K562 (cell line): ENCODE results near the gene NIPA2. TPM values are rescaled to one million over a fixed set of nuclear protein-coding genes. Genes with fewer than 3 reads are reported as not detected.
A peak's percentile ranks its signal among the peaks of the same experiment; 100 is the strongest.

Source experiments
- AFF1 ChIP-seq, 2 experiments: fragments of 450-650 bp; IDR thresholded peaks; 2 replicates each; pipeline ENCODE4 v1.6.1; 2018; ENCODE audit warnings: mild to moderate bottlenecking in 2 of 2, low read depth in 1 of 2; ENCODE audit not compliant: partially characterized antibody in 2 of 2
- ARHGAP35 ChIP-seq: fragments of 450-650 bp; IDR thresholded peaks from 2 replicates; pipeline ENCODE4 v1.6.1; 2018; ENCODE audit not compliant: partially characterized antibody
- ATF3 ChIP-seq, 2 experiments: fragments of 450-650 bp in 1 of 2; sonication (generic) in 1 of 2; formaldehyde crosslinking in 1 of 2; IDR thresholded peaks in 1 of 2; conservative IDR thresholded peaks in 1 of 2; 2 replicates each; pipeline versions ENCODE4 v1.6.1 to v1.8.1; 2016 to 2023; ENCODE audit warnings: mild to moderate bottlenecking in 2 of 2, moderate library complexity in 2 of 2, inconsistent platforms in 1 of 2, missing genetic modification reagents in 1 of 2
- CEBPG ChIP-seq, 3 experiments: fragments of 200-800 bp in 1 of 3; sonication (Bioruptor generic) in 1 of 3; sonication (generic) in 1 of 3; formaldehyde crosslinking in 1 of 3; IDR thresholded peaks in 2 of 3; conservative IDR thresholded peaks in 1 of 3; 2 replicates each; pipeline versions ENCODE4 v1.6.1 to v1.8.0; 2016 to 2022; ENCODE audit warnings: missing compliant biosample characterization in 2 of 3, missing genetic modification characterization in 2 of 3, mild to moderate bottlenecking in 1 of 3, missing genetic modification reagents in 1 of 3
- E2F6 ChIP-seq, 2 experiments: IDR thresholded peaks; 2 replicates each; pipeline ENCODE4 v1.6.1; 2011; ENCODE audit warnings: borderline replicate concordance in 1 of 2, control low read depth in 1 of 2, low read depth in 1 of 2, low read length in 1 of 2, mild to moderate bottlenecking in 1 of 2, mixed read lengths in 1 of 2, moderate library complexity in 1 of 2; ENCODE audit not compliant: insufficient read depth in 1 of 2, insufficient read length in 1 of 2, poor library complexity in 1 of 2, severe bottlenecking in 1 of 2; ENCODE audit errors: extremely low read depth in 1 of 2
- HCFC1 ChIP-seq: IDR thresholded peaks from 2 replicates; pipeline ENCODE4 v1.6.1; 2012; ENCODE audit warnings: low read depth, low read length, improper control_type of control experiment
- KDM5B ChIP-seq: fragments of 200-600 bp; sonication (generic); IDR thresholded peaks from 2 replicates; pipeline ENCODE4 v1.6.1; 2012; ENCODE audit warnings: low read depth, mild to moderate bottlenecking, moderate library complexity, low read length, control low read depth, inconsistent platforms; ENCODE audit not compliant: insufficient replicate concordance
- KLF13 ChIP-seq: fragments of 450-650 bp; IDR thresholded peaks from 2 replicates; pipeline ENCODE4 v1.6.1; 2016; ENCODE audit warnings: missing genetic modification characterization, low read depth, mild to moderate bottlenecking, missing compliant biosample characterization, moderate library complexity, borderline replicate concordance
- NUFIP1 ChIP-seq: fragments of 450-650 bp; IDR thresholded peaks from 2 replicates; pipeline ENCODE4 v1.6.1; 2018; ENCODE audit not compliant: partially characterized antibody
- PCBP1 ChIP-seq: fragments of 200-400 bp; formaldehyde crosslinking; IDR thresholded peaks from 2 replicates; pipeline ENCODE4 v1.6.1; 2018; ENCODE audit warnings: mild to moderate bottlenecking, low read depth, low read length; ENCODE audit not compliant: poor library complexity, severe bottlenecking
- POLR2A ChIP-seq: fragments of 450-650 bp; conservative IDR thresholded peaks from 2 replicates; pipeline ENCODE4 v1.6.1; 2016
- SP1 ChIP-seq: sonication (generic); formaldehyde crosslinking; IDR thresholded peaks from 2 replicates; pipeline ENCODE4 v1.8.1; 2022; ENCODE audit warnings: mild to moderate bottlenecking, missing genetic modification reagents
- THAP12 ChIP-seq: fragments of 250-450 bp; sonication (Bioruptor Pico); IDR thresholded peaks from 2 replicates; pipeline ENCODE4 v1.9.0; 2021; ENCODE audit warnings: mild to moderate bottlenecking, inconsistent platforms
- TOE1 ChIP-seq, 2 experiments: fragments of 450-650 bp in 1 of 2; sonication (generic) in 1 of 2; formaldehyde crosslinking in 1 of 2; IDR thresholded peaks; 2 replicates each; pipeline versions ENCODE4 v1.7.1 to v1.8.0; 2016 to 2022; ENCODE audit warnings: borderline replicate concordance in 2 of 2, mild to moderate bottlenecking in 2 of 2, antibody characterized with exemption in 1 of 2, inconsistent platforms in 1 of 2, low read depth in 1 of 2, missing genetic modification reagents in 1 of 2, moderate library complexity in 1 of 2
- ZNF780A ChIP-seq: fragments of 250-450 bp; sonication (Bioruptor Pico); IDR thresholded peaks from 2 replicates; pipeline ENCODE4 v1.5.0; 2021; ENCODE audit warnings: mild to moderate bottlenecking
- polyA plus RNA-seq, 8 experiments: library from polyadenylated mRNA; depleted of rRNA in 4 of 8; stranded (reverse) in 5 of 8; unstranded in 3 of 8; fragments of >200 nt; fragmentation: Nextera tagmentation in 2 of 8; fragmentation: Illumina TruSeq in 1 of 8; extraction: Ambion mirVana in 2 of 8; extraction: Trizol in 1 of 8; gene quantifications; 2 replicates each; pipeline versions ENCODE4 v1.2.1 to v1.2.3, GENCODE V29; 2011 to 2014; ENCODE audit warnings: inconsistent platforms in 1 of 8, missing spikeins in 1 of 8
- total RNA-seq, 7 experiments: library from RNA; depleted of rRNA in 6 of 7; stranded (reverse); fragments of >200 nt in 6 of 7; fragmentation: Illumina TruSeq in 2 of 7; extraction: Trizol in 2 of 7; gene quantifications; 2 replicates each; pipeline versions ENCODE4 v1.2.1 to v1.2.3, GENCODE V29; 2011 to 2021; ENCODE audit warnings: low replicate concordance in 1 of 7

The NIPA2 gene
- total and polyA plus RNA-seq, 9 of the 15 experiments (the other 6 are each of a cell fraction or from before 2014, with no cell fraction given): 18.7 to 107 (median 87.3) TPM

- TF ChIP-seq AFF1 (IDR thresholded peaks at IDR 0.05; ENCODE audit: low read depth in 1 of 2, partially characterized antibody in 2 of 2) (peak in 1 of 2 experiments; percentile 30), NUFIP1 (no peak), E2F6 (IDR thresholded peaks at IDR 0.05; ENCODE audit: borderline replicate concordance in 1 of 2, extremely low read depth in 1 of 2, insufficient read depth in 1 of 2, insufficient read length in 1 of 2, low read depth in 1 of 2, low read length in 1 of 2, poor library complexity in 1 of 2, severe bottlenecking in 1 of 2) (peak; percentile 41 to 87), KDM5B (peak; percentile 70), POLR2A (peak; percentile 94), THAP12 (peak; percentile 49; the same call in 1 of the 2 replicates), CEBPG (CRISPR knock-in tag; IDR thresholded peaks at IDR 0.05) (peak; percentile 90), CEBPG (tag; conservative IDR thresholded peaks at IDR 0.05 in 1 of 2, IDR thresholded peaks at IDR 0.05 in 1 of 2) (peak; percentile 92), PCBP1 (peak; percentile 54), SP1 (CRISPR knock-in tag) (peak; percentile 50), KLF13 (tag) (0 out of 2 replicates have a peak, but pooled peaks have one; percentile 25), ATF3 (IDR thresholded peaks at IDR 0.05) (peak; percentile 92), ATF3 (CRISPR knock-in tag; conservative IDR thresholded peaks at IDR 0.05) (peak; percentile 64; the same call in 1 of the 2 replicates), ARHGAP35 (no peak), HCFC1 (peak; percentile 74), TOE1 (IDR thresholded peaks at IDR 0.05; ENCODE audit: borderline replicate concordance) (peak; percentile 44; the same call in 1 of the 2 replicates), TOE1 (CRISPR knock-in tag; IDR thresholded peaks at IDR 0.05; ENCODE audit: borderline replicate concordance, low read depth) (no peak), ZNF780A (no peak)
Observed at GRCh38 chr15:22838292-22839042, at the start of gene NIPA2 (continued).
